ENCODE results near the gene FHL5. TPM values are rescaled to one million over a fixed set of nuclear protein-coding genes. Genes with fewer than 3 reads are reported as not detected.

The FHL5 gene
- total and polyA plus RNA-seq, 2 donors (not counting 1 experiment from before 2014, with no cell fraction given), result not detected

GRCh38 chr6:96571551-96571950, 8.6 kb downstream of the FHL5 start:
- no peaks in the 10 kb centered on the region for H3K4me1 ChIP-seq (ENCODE audit: control insufficient read depth in 2 of 2, insufficient read depth in 2 of 2, low read length in 2 of 2)
- no peaks in the 10 kb centered on the region for H4K20me1 ChIP-seq (ENCODE audit: control insufficient read depth, insufficient read depth, low read length, poor library complexity, severe bottlenecking)
- ATAC-seq (ENCODE audit: low read depth) (no peak), DNase-seq (no peak)
- H2AFZ ChIP-seq (ENCODE audit: insufficient read depth, low read depth, low read length, poor library complexity, severe bottlenecking), result no peak overlapping the region
- Mint-ChIP-seq H3K4me3 (no peak overlapping the region), H3K27ac (no peak overlapping the region), H3K27me3 (peaks cover 23% of the 10 kb centered on the region), H3K4me1 (no peaks in the 10 kb centered on the region), H3K9me3 (ENCODE audit: insufficient read depth) (peaks cover 9% of the 10 kb centered on the region)
- POLR2A ChIA-PET, result no interaction called here
- H3K9me3 ChIP-seq (ENCODE audit: control extremely low read depth in 1 of 3, control insufficient read depth in 2 of 3, insufficient read depth in 1 of 3, low read length in 2 of 3), result peaks cover 6 to 19% (median 7%) of the 10 kb centered on the region in 3 donors
- H3K79me2 ChIP-seq (ENCODE audit: control insufficient read depth, insufficient read depth, low read length), result no peaks in the 10 kb centered on the region
- TF ChIP-seq EZH2 (IDR thresholded peaks at IDR 0.05; ENCODE audit: borderline replicate concordance, insufficient read depth, low read depth, low read length, poor library complexity, severe bottlenecking) (no peak), CTCF (IDR thresholded peaks at IDR 0.05) (no peak)
- intact Hi-C loops (cut with micrococcal nuclease), result no loop called here
- H3K9ac ChIP-seq (ENCODE audit: low read length), result no peak overlapping the region
- no peak overlapping the region for H3K4me3 ChIP-seq (ENCODE audit: control extremely low read depth in 1 of 5, extremely low read depth in 1 of 5, insufficient read depth in 1 of 5, low read depth in 2 of 5, low read length in 4 of 5)
- CTCF ChIA-PET, result no interaction called here
- peaks cover 0 to 9% (median 0%) of the 10 kb centered on the region in 4 experiments for H3K27me3 ChIP-seq (replicated peaks in 1 of 4; ENCODE audit: control extremely low read depth in 1 of 4, control insufficient read depth in 3 of 4, insufficient read depth in 4 of 4, low read length in 3 of 4)
- no peak overlapping the region for H3K27ac ChIP-seq (ENCODE audit: low read length in 2 of 2)
- H3K4me2 ChIP-seq (replicated peaks; ENCODE audit: low read depth, low read length, poor library complexity, severe bottlenecking), result no peak overlapping the region
- no peaks in the 10 kb centered on the region for H3K36me3 ChIP-seq (replicated peaks in 1 of 2; ENCODE audit: control extremely low read depth in 1 of 2, control insufficient read depth in 1 of 2, extremely low read depth in 1 of 2, insufficient read depth in 2 of 2, low read length in 1 of 2)

- H3K27ac ChIP-seq (ENCODE audit: low read length in 2 of 2), result no peak overlapping the region
- ChIA-PET CTCF (interaction anchor here (1.2 kb wide), 1 partner anchor 9 kb away, joined by 3 read pairs; no protein-coding TSS in a partner anchor), POLR2A (no interaction called here)
- H3K27ac Mint-ChIP-seq, result no peak overlapping the region
- no peak overlapping the region for H3K4me2 ChIP-seq (replicated peaks; ENCODE audit: low read depth, low read length, poor library complexity, severe bottlenecking)
- no CpG with 5 or more reads among the region's 3 CpGs for WGBS (ENCODE audit: insufficient coverage)
- H3K79me2 ChIP-seq (ENCODE audit: control insufficient read depth, insufficient read depth, low read length), result no peaks in the 10 kb centered on the region
- TF ChIP-seq EZH2 (IDR thresholded peaks at IDR 0.05; ENCODE audit: borderline replicate concordance, insufficient read depth, low read depth, low read length, poor library complexity, severe bottlenecking) (no peak), CTCF (IDR thresholded peaks at IDR 0.05) (no peak)
- H2AFZ ChIP-seq (ENCODE audit: insufficient read depth, low read depth, low read length, poor library complexity, severe bottlenecking), result no peak overlapping the region
- no peak overlapping the region for H3K4me3 ChIP-seq (ENCODE audit: control extremely low read depth in 1 of 5, extremely low read depth in 1 of 5, insufficient read depth in 1 of 5, low read depth in 2 of 5, low read length in 4 of 5)
- H4K20me1 ChIP-seq (ENCODE audit: control insufficient read depth, insufficient read depth, low read length, poor library complexity, severe bottlenecking), result no peaks in the 10 kb centered on the region
- no peaks in the 10 kb centered on the region for H3K9me3 Mint-ChIP-seq (ENCODE audit: insufficient read depth)
- intact Hi-C loops (cut with micrococcal nuclease), result no loop called here
- ATAC-seq (ENCODE audit: low read depth) (no peak), DNase-seq (no peak)
- H3K4me3 Mint-ChIP-seq, result no peak overlapping the region
- no peaks in the 10 kb centered on the region for H3K4me1 ChIP-seq (ENCODE audit: control insufficient read depth in 2 of 2, insufficient read depth in 2 of 2, low read length in 2 of 2)
- H3K9ac ChIP-seq (ENCODE audit: low read length), result no peak overlapping the region
- H3K36me3 ChIP-seq (replicated peaks in 1 of 2; ENCODE audit: control extremely low read depth in 1 of 2, control insufficient read depth in 1 of 2, extremely low read depth in 1 of 2, insufficient read depth in 2 of 2, low read length in 1 of 2), result no peaks in the 10 kb centered on the region
- peaks cover 0 to 9% (median 0%) of the 10 kb centered on the region in 4 experiments for H3K27me3 ChIP-seq (replicated peaks in 1 of 4; ENCODE audit: control extremely low read depth in 1 of 4, control insufficient read depth in 3 of 4, insufficient read depth in 4 of 4, low read length in 3 of 4)
- H3K9me3 ChIP-seq (ENCODE audit: control extremely low read depth in 1 of 3, control insufficient read depth in 2 of 3, insufficient read depth in 1 of 3, low read length in 2 of 3), result peaks cover 0 to 10% (median 7%) of the 10 kb centered on the region in 3 donors
- no peaks in the 10 kb centered on the region for H3K4me1 Mint-ChIP-seq
- peaks cover 12% of the 10 kb centered on the region for H3K27me3 Mint-ChIP-seq
Observed at GRCh38 chr6:96575359-96575758, 12.4 kb downstream of the FHL5 start.

All from B cell (primary cell).